ENCODE measurements around the gene BOD1L1. TPM values are rescaled to one million over a fixed set of nuclear protein-coding genes. Genes with fewer than 3 reads are reported as not detected.

Gene BOD1L1
- total RNA-seq, 2 donors from 2014 or later = 31.1 to 34.2 TPM

Small RNA genes within 50 kb of the gene (microRNA-seq; reads per million reads assigned to microRNA genes)
- gene MIR5091 (ENCODE audit: borderline microRNAs expressed in 2 of 2) = 0 reads per million in 2 donors

Other genes starting within 250 kb of the BOD1L1 start
- gene RAB28, start 143.4 kb downstream of the BOD1L1 start, total RNA-seq = 10 to 100 TPM; 13.9 TPM
- gene NKX3-2, start 83.2 kb downstream of the BOD1L1 start, total RNA-seq = under 1 TPM in 1 of 2 donors, not detected in 1; 0.19 TPM

Data from posterior vena cava (tissue), 2 donors.